ENCODE results near the gene CYTIP. TPM values are rescaled to one million over a fixed set of nuclear protein-coding genes. Genes with fewer than 3 reads are reported as not detected.
"Not testable (repeated sequence)": the region's sequence is repeated elsewhere in the genome, so short reads cannot be mapped to it uniquely, and the experiment has no call there.

Gene CYTIP
- total RNA-seq, 1 experiment from 2014 or later = 0.19 TPM

DNA sequence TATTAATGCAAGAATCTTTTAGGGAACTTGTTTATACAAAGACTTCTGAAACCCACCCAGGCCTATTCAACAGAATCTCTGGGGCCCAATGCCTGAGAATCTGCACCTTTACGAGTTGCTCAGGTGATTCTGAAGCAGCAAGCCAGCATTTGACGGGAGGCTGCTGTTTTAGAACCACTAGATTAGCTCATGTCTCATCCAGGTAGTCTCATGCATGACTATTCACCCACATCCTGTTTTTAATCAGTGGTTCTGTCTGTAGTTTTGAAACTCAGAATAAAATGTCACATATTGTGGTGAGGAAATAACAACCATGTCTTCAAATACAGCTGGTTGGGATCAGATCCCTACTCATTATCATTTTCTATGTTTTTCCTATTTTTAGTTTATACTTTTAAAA lies 39.5 kb downstream of the CYTIP start:
- Mint-ChIP-seq H3K27me3 (ENCODE audit: insufficient read depth, unreplicated experiment) (no peaks in the 10 kb centered on the region), H3K4me1 (ENCODE audit: insufficient read depth, unreplicated experiment) (no peaks in the 10 kb centered on the region), H3K27ac (ENCODE audit: low read depth, unreplicated experiment) (no peak overlapping the region), H3K9me3 (ENCODE audit: unreplicated experiment) (no peaks in the 10 kb centered on the region), H3K4me3 (ENCODE audit: unreplicated experiment) (no peak overlapping the region), H3K36me3 (ENCODE audit: insufficient read depth, unreplicated experiment) (no peaks in the 10 kb centered on the region)
- no peak for DNase-seq (ENCODE audit: unreplicated experiment)
- TF ChIP-seq, protein P1, sequence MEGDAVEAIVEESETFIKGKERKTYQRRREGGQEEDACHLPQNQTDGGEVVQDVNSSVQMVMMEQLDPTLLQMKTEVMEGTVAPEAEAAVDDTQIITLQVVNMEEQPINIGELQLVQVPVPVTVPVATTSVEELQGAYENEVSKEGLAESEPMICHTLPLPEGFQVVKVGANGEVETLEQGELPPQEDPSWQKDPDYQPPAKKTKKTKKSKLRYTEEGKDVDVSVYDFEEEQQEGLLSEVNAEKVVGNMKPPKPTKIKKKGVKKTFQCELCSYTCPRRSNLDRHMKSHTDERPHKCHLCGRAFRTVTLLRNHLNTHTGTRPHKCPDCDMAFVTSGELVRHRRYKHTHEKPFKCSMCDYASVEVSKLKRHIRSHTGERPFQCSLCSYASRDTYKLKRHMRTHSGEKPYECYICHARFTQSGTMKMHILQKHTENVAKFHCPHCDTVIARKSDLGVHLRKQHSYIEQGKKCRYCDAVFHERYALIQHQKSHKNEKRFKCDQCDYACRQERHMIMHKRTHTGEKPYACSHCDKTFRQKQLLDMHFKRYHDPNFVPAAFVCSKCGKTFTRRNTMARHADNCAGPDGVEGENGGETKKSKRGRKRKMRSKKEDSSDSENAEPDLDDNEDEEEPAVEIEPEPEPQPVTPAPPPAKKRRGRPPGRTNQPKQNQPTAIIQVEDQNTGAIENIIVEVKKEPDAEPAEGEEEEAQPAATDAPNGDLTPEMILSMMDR (IDR thresholded peaks at IDR 0.05; ENCODE audit: unreplicated experiment) = no peak
- POLR2A ChIA-PET = no interaction called here
- CTCF ChIA-PET = interaction anchor here (0.6 kb wide), 1 partner anchor 66 kb away, joined by 3 read pairs; no protein-coding TSS in a partner anchor
- intact Hi-C loops (cut with micrococcal nuclease) = no loop called here
- BruUV-seq (replicated peaks) = no TSS peak

DNA sequence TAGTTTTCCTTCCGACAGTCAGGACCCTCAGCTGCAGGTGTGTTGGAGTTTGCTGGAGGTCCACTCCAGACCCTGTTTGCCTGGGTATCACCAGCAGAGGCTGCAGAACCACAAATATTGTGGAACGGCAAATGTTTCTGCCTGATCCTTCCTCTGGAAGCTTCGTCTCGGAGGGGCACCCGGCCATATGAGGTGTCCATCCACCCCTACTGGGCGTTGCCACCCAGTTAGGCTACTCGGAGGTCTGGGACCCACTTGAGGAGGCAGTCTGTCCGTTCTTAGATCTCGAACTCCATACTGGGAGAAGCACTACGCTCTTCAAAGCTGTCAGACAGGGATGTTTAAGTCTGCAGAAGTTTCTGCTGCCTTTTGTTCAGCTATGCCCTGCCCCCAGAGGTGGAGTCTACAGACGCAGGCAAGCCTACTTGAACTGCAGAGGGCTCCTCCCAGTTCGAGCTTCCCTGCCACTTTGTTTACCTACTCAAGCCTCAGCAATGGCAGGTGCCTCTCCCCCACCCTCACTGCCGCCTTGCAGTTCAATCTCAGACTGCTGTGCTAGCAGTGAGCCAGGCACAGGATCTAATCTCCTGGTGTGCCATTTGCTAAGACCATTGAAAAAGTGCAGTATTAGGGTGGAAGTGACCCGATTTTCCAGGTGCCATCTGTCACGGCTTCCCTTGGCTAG lies 40.9 kb downstream of the CYTIP start:
- BruUV-seq (replicated peaks); intact Hi-C loops (cut with micrococcal nuclease); H3K27me3 Mint-ChIP-seq (ENCODE audit: insufficient read depth, unreplicated experiment): not testable (repeated sequence)

DNA sequence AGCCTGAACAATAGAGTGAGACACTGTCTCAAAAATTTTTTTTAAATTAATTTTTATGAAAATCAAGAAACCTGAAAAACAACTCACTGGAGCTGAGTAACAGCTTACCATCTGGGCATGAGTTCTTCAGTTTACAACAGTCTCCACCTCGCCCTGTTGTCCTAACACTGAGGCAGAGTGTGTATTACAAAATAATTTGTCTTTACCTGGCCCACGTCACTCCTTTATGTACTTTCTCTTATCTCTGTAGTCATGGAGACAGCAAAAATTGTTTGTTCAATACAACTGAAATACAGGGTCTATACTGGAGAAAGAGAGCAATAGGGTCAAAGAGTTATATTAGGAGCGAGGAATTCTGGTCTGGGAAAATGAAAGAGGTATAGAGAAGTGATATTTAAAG lies 48.1 kb downstream of the CYTIP start:
- ChIA-PET CTCF (no interaction called here), POLR2A (no interaction called here)
- Mint-ChIP-seq H3K27ac (ENCODE audit: low read depth, unreplicated experiment) (no peak overlapping the region), H3K4me1 (ENCODE audit: insufficient read depth, unreplicated experiment) (no peaks in the 10 kb centered on the region), H3K9me3 (ENCODE audit: unreplicated experiment) (no peaks in the 10 kb centered on the region), H3K4me3 (ENCODE audit: unreplicated experiment) (no peak overlapping the region), H3K36me3 (ENCODE audit: insufficient read depth, unreplicated experiment) (no peaks in the 10 kb centered on the region), H3K27me3 (ENCODE audit: insufficient read depth, unreplicated experiment) (no peaks in the 10 kb centered on the region)
- DNase-seq (ENCODE audit: unreplicated experiment) = no peak
- intact Hi-C loops (cut with micrococcal nuclease) = no loop called here
- no TSS peak for BruUV-seq (replicated peaks)
- TF ChIP-seq, protein P1 (IDR thresholded peaks at IDR 0.05; ENCODE audit: unreplicated experiment) = no peak

More for the DNA sequence above, 40.9 kb downstream of the CYTIP start:
- CTCF ChIA-PET = interaction anchor here (0.6 kb wide), 1 partner anchor 682 kb away, joined by 3 read pairs; no protein-coding TSS in a partner anchor
- H3K4me3 Mint-ChIP-seq (ENCODE audit: unreplicated experiment); H3K4me1 Mint-ChIP-seq (ENCODE audit: insufficient read depth, unreplicated experiment); H3K9me3 Mint-ChIP-seq (ENCODE audit: unreplicated experiment); H3K36me3 Mint-ChIP-seq (ENCODE audit: insufficient read depth, unreplicated experiment); POLR2A ChIA-PET; DNase-seq (ENCODE audit: unreplicated experiment); H3K27ac Mint-ChIP-seq (ENCODE audit: low read depth, unreplicated experiment): not testable (repeated sequence)

DNA sequence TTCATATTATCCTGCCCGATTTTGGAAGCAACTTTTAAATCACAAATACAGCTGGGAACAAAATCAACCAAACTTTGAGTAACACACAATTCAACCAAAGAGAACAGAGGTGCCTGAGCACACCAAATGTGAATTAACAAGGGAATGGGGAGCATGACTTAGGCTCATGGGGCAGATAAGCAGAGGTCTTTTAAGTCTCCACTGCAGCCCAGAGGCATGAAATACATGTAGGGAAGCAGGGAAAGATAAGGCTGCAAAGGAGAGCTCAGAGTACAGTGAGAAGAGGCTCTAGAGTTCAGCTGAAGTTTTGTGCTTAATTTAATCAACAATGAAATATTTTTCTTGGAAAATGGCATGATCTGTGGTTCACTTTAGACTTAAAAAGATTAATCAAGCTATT lies 49.0 kb downstream of the CYTIP start:
- POLR2A ChIA-PET = no interaction called here
- no peak overlapping the region for H3K27ac Mint-ChIP-seq (ENCODE audit: low read depth, unreplicated experiment)
- CTCF ChIA-PET = no interaction called here
- TF ChIP-seq, protein P1 (IDR thresholded peaks at IDR 0.05; ENCODE audit: unreplicated experiment) = no peak
- no peak for DNase-seq (ENCODE audit: unreplicated experiment)
- no peaks in the 10 kb centered on the region for H3K9me3 Mint-ChIP-seq (ENCODE audit: unreplicated experiment)
- BruUV-seq (replicated peaks) = no TSS peak
- no peaks in the 10 kb centered on the region for H3K4me1 Mint-ChIP-seq (ENCODE audit: insufficient read depth, unreplicated experiment)
- H3K36me3 Mint-ChIP-seq (ENCODE audit: insufficient read depth, unreplicated experiment) = no peaks in the 10 kb centered on the region
- intact Hi-C loops (cut with micrococcal nuclease) = no loop called here
- no peak overlapping the region for H3K4me3 Mint-ChIP-seq (ENCODE audit: unreplicated experiment)
- H3K27me3 Mint-ChIP-seq (ENCODE audit: insufficient read depth, unreplicated experiment) = no peaks in the 10 kb centered on the region

DNA sequence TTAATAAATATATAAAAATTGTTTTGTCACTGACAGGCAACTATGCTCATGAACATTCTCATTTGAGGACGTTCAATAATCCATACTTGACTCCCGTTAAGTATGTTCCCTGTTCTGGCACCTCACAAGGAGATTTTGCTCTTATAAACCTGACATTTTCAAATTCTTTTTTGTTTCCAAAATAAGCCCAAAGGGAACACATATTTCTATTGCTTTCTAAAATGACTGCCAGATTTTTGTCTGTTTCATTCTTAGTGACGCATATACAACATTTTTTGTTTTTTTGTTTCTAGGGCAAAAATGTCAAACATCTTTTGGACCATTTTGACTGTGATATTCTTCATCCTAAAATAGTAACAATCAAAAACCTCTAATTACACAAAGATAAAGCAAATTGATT lies 50.5 kb downstream of the CYTIP start:
- BruUV-seq (replicated peaks) = no TSS peak
- TF ChIP-seq, protein P1 (IDR thresholded peaks at IDR 0.05; ENCODE audit: unreplicated experiment) = no peak
- no peak for DNase-seq (ENCODE audit: unreplicated experiment)
- Mint-ChIP-seq H3K27ac (ENCODE audit: low read depth, unreplicated experiment) (no peak overlapping the region), H3K9me3 (ENCODE audit: unreplicated experiment) (no peaks in the 10 kb centered on the region), H3K27me3 (ENCODE audit: insufficient read depth, unreplicated experiment) (no peaks in the 10 kb centered on the region), H3K4me1 (ENCODE audit: insufficient read depth, unreplicated experiment) (no peaks in the 10 kb centered on the region), H3K36me3 (ENCODE audit: insufficient read depth, unreplicated experiment) (no peaks in the 10 kb centered on the region), H3K4me3 (ENCODE audit: unreplicated experiment) (no peak overlapping the region)
- intact Hi-C loops (cut with micrococcal nuclease) = no loop called here
- CTCF ChIA-PET = no interaction called here
- POLR2A ChIA-PET = no interaction called here
